Measurements from ENCODE around the gene HSD17B14.

HSD17B14 gene

GRCh38 chr19:48830965-48831364, 5.3 kb downstream of the HSD17B14 start:
- DNase-seq = no peak

- DNase-seq = no peak
Observed at GRCh38 chr19:48830088-48830487, 6.2 kb downstream of the HSD17B14 start.

GRCh38 chr19:48826606-48827020, 9.7 kb downstream of the HSD17B14 start:
- no peak for DNase-seq

- DNase-seq = no peak
Observed at GRCh38 chr19:48822514-48822913, 13.8 kb downstream of the HSD17B14 start.

GRCh38 chr19:48821633-48822032, 14.7 kb downstream of the HSD17B14 start:
- no peak for DNase-seq

GRCh38 chr19:48819366-48819816, 16.9 kb downstream of the HSD17B14 start:
- peak in 36 of 56 donors; percentile 5 to 65 (median 34) for DNase-seq

- DNase-seq = no peak
Observed at GRCh38 chr19:48818234-48818820, 18.0 kb downstream of the HSD17B14 start.

- no peak for DNase-seq
Observed at GRCh38 chr19:48817585-48818124, 18.6 kb downstream of the HSD17B14 start.

GRCh38 chr19:48815870-48816501, 20.3 kb downstream of the HSD17B14 start:
- DNase-seq = no peak

GRCh38 chr19:48814895-48815294, 21.4 kb downstream of the HSD17B14 start:
- no peak for DNase-seq

- DNase-seq = no peak
Observed at GRCh38 chr19:48813123-48813913, 23.0 kb downstream of the HSD17B14 start.

- DNase-seq = peak in 53 of 56 donors; percentile 10 to 84 (median 66)
Observed at GRCh38 chr19:48812094-48812929, 24.0 kb downstream of the HSD17B14 start.

GRCh38 chr19:48810151-48810550, 26.1 kb downstream of the HSD17B14 start:
- DNase-seq = no peak

GRCh38 chr19:48807590-48808308, 28.5 kb downstream of the HSD17B14 start:
- DNase-seq = no peak

GRCh38 chr19:48806818-48807589, 29.3 kb downstream of the HSD17B14 start:
- peak in 29 of 56 donors; percentile 12 to 74 (median 30) for DNase-seq

GRCh38 chr19:48806518-48806817, 29.8 kb downstream of the HSD17B14 start:
- DNase-seq = peak in 25 of 56 donors; percentile 8 to 81 (median 45)

- DNase-seq = no peak
Observed at GRCh38 chr19:48805452-48805851, 30.8 kb downstream of the HSD17B14 start.

- DNase-seq = peak in 15 of 56 donors; percentile 10 to 57 (median 33)
Observed at GRCh38 chr19:48804496-48804895, 31.8 kb downstream of the HSD17B14 start.

- DNase-seq = no peak
Observed at GRCh38 chr19:48802623-48803022, 33.7 kb downstream of the HSD17B14 start.
